CD4-positive, alpha-beta T cell treated with Interleukin-12 subunit alpha and Interleukin-12 subunit beta, for 1 hour (primary cell): ENCODE data around the gene SLC24A3.

Source experiments
- DNase-seq: peaks from one replicate; pipeline ENCODE4 v3.0.0-alpha.2; 2020

The SLC24A3 gene

GRCh38 chr20:19274001-19274400 lies 61.6 kb downstream of the SLC24A3 start:
- no peak for DNase-seq

- no peak for DNase-seq
These were observed 62.1 kb downstream of the SLC24A3 start for GRCh38 chr20:19274412-19275015.

GRCh38 chr20:19275038-19275629 lies 62.7 kb downstream of the SLC24A3 start:
- no peak for DNase-seq

- DNase-seq: no peak
These were observed 63.2 kb downstream of the SLC24A3 start for GRCh38 chr20:19275630-19276071.

- no peak for DNase-seq
These were observed 64.9 kb downstream of the SLC24A3 start for GRCh38 chr20:19277381-19277780.

GRCh38 chr20:19283490-19284025 lies 71.1 kb downstream of the SLC24A3 start:
- DNase-seq: no peak

GRCh38 chr20:19284400-19285178 lies 72.1 kb downstream of the SLC24A3 start:
- no peak for DNase-seq

GRCh38 chr20:19285436-19285835 lies 73.0 kb downstream of the SLC24A3 start:
- DNase-seq: no peak

GRCh38 chr20:19288061-19288460 lies 75.6 kb downstream of the SLC24A3 start:
- DNase-seq: no peak

GRCh38 chr20:19288636-19289035 lies 76.2 kb downstream of the SLC24A3 start:
- no peak for DNase-seq

GRCh38 chr20:19289451-19289850 lies 77.0 kb downstream of the SLC24A3 start:
- no peak for DNase-seq

GRCh38 chr20:19291024-19291817 lies 78.8 kb downstream of the SLC24A3 start:
- DNase-seq: no peak

- DNase-seq: no peak
These were observed 79.3 kb downstream of the SLC24A3 start for GRCh38 chr20:19291818-19292132.

GRCh38 chr20:19292254-19292653 lies 79.8 kb downstream of the SLC24A3 start:
- DNase-seq: no peak

- no peak for DNase-seq
These were observed 82.6 kb downstream of the SLC24A3 start for GRCh38 chr20:19295076-19295475.

GRCh38 chr20:19298652-19299051 lies 86.2 kb downstream of the SLC24A3 start:
- DNase-seq: no peak

- DNase-seq: no peak
These were observed 88.0 kb downstream of the SLC24A3 start for GRCh38 chr20:19300395-19300794.

- no peak for DNase-seq
These were observed 88.7 kb downstream of the SLC24A3 start for GRCh38 chr20:19301142-19301541.

- DNase-seq: no peak
These were observed 89.4 kb downstream of the SLC24A3 start for GRCh38 chr20:19301843-19302242.

GRCh38 chr20:19302714-19303113 lies 90.3 kb downstream of the SLC24A3 start:
- DNase-seq: no peak

GRCh38 chr20:19304389-19304788 lies 91.9 kb downstream of the SLC24A3 start:
- no peak for DNase-seq

GRCh38 chr20:19304886-19305415 lies 92.5 kb downstream of the SLC24A3 start:
- DNase-seq: no peak

- no peak for DNase-seq
These were observed 95.7 kb downstream of the SLC24A3 start for GRCh38 chr20:19308146-19308545.
